K562 (cell line): ENCODE results near the gene WDR64. TPM values are rescaled to one million over a fixed set of nuclear protein-coding genes. Genes with fewer than 3 reads are reported as not detected.
"Not testable (repeated sequence)": the region's sequence is repeated elsewhere in the genome, so short reads cannot be mapped to it uniquely, and the experiment has no call there.

Source experiments
- CHAMP1 ChIP-seq: fragments of 450-650 bp; IDR thresholded peaks from 2 replicates; pipeline ENCODE4 v1.6.1; 2016; ENCODE audit warnings: mild to moderate bottlenecking
- DPF2 ChIP-seq: fragments of 450-650 bp; IDR thresholded peaks from 2 replicates; pipeline ENCODE4 v1.6.1; 2016
- LEF1 ChIP-seq: fragments of 450-650 bp; IDR thresholded peaks from 2 replicates; pipeline ENCODE4 v1.6.1; 2016; ENCODE audit warnings: mild to moderate bottlenecking
- MAFF ChIP-seq: IDR thresholded peaks from 2 replicates; pipeline ENCODE4 v1.6.1; 2012; ENCODE audit warnings: low read length, improper control_type of control experiment
- NR2C2 ChIP-seq, 2 experiments: fragments of 200-800 bp in 1 of 2; sonication (Bioruptor generic) in 1 of 2; sonication (generic) in 1 of 2; formaldehyde crosslinking in 1 of 2; IDR thresholded peaks; 2 replicates each; pipeline versions ENCODE4 v1.6.1 to v1.8.0; 2016 to 2022; ENCODE audit warnings: mild to moderate bottlenecking in 1 of 2, missing compliant biosample characterization in 1 of 2, missing genetic modification characterization in 1 of 2, missing genetic modification reagents in 1 of 2
- SMARCA5 ChIP-seq: fragments of 450-650 bp; IDR thresholded peaks from 2 replicates; pipeline ENCODE4 v1.6.1; 2016
- ZC3H8 ChIP-seq: fragments of 450-650 bp; IDR thresholded peaks from 2 replicates; pipeline ENCODE4 v1.6.1; 2017
- ZNF318 ChIP-seq, 2 experiments: fragments of 450-650 bp; IDR thresholded peaks; 2 replicates each; pipeline ENCODE4 v1.6.1; 2016; ENCODE audit warnings: mild to moderate bottlenecking in 2 of 2, borderline replicate concordance in 1 of 2, low read depth in 1 of 2, moderate library complexity in 1 of 2
- ZNF384 ChIP-seq: IDR thresholded peaks from 2 replicates; pipeline ENCODE4 v1.6.1; 2012; ENCODE audit warnings: low read depth, low read length, improper control_type of control experiment
- polyA plus RNA-seq, 8 experiments: library from polyadenylated mRNA; depleted of rRNA in 4 of 8; stranded (reverse) in 5 of 8; unstranded in 3 of 8; fragments of >200 nt; fragmentation: Nextera tagmentation in 2 of 8; fragmentation: Illumina TruSeq in 1 of 8; extraction: Ambion mirVana in 2 of 8; extraction: Trizol in 1 of 8; gene quantifications; 2 replicates each; pipeline versions ENCODE4 v1.2.1 to v1.2.3, GENCODE V29; 2011 to 2014; ENCODE audit warnings: inconsistent platforms in 1 of 8, missing spikeins in 1 of 8
- total RNA-seq, 7 experiments: library from RNA; depleted of rRNA in 6 of 7; stranded (reverse); fragments of >200 nt in 6 of 7; fragmentation: Illumina TruSeq in 2 of 7; extraction: Trizol in 2 of 7; gene quantifications; 2 replicates each; pipeline versions ENCODE4 v1.2.1 to v1.2.3, GENCODE V29; 2011 to 2021; ENCODE audit warnings: low replicate concordance in 1 of 7

The WDR64 gene
- total and polyA plus RNA-seq, 9 of the 15 experiments (the other 6 are each of a cell fraction or from before 2014, with no cell fraction given), result 0.06 to 0.29 (median 0.19) TPM; not detected in 5

GRCh38 chr1:241735493-241735926, 83.4 kb downstream of the WDR64 start (continued):
- 0 out of 2 replicates have a peak, but pooled peaks have one; percentile 18 for TF ChIP-seq CHAMP1
- peak; percentile 91 for TF ChIP-seq ZNF384
- TF ChIP-seq MAFF, result peak; percentile 29; the same call in 1 of the 2 replicates
- 0 out of 4 replicates have a peak, but pooled peaks of 1 of the 2 experiments have one; percentile 31 for TF ChIP-seq ZNF318 (IDR thresholded peaks at IDR 0.05; ENCODE audit: borderline replicate concordance in 1 of 2, low read depth in 1 of 2)
- not testable (repeated sequence) for TF ChIP-seq NR2C2 (CRISPR knock-in tag; IDR thresholded peaks at IDR 0.05)
- TF ChIP-seq NR2C2 (tag; IDR thresholded peaks at IDR 0.05), result peak; percentile 24; the same call in 1 of the 2 replicates
- peak; percentile 85; the same call in 1 of the 2 replicates for TF ChIP-seq SMARCA5
- 0 out of 2 replicates have a peak, but pooled peaks have one; percentile 52 for TF ChIP-seq ZC3H8
- TF ChIP-seq DPF2, result peak; percentile 93
- peak; percentile 59; the same call in 1 of the 2 replicates for TF ChIP-seq LEF1
